Astrocyte (in vitro differentiated cells and primary cell): ENCODE results near the gene ANKH. TPM values are rescaled to one million over a fixed set of nuclear protein-coding genes. Genes with fewer than 3 reads are reported as not detected.

ENCODE experiments used
- DNase-seq: peaks from one replicate; pipeline ENCODE4 v3.0.0-alpha.2; 2010; ENCODE audit warnings: low read depth
- FAIRE-seq: peaks from 2 replicates; lab custom pipeline; 2011; peaks lifted over from hg19 to GRCh38; lab: Jason Lieb, UNC
- H2AFZ ChIP-seq: 2 replicates; pipeline ENCODE4 v1.6.0; 2012; ENCODE audit warnings: low read depth, low read length, inconsistent platforms
- H3K27ac ChIP-seq: 2 replicates; pipeline ENCODE4 v1.5.1; 2011; ENCODE audit warnings: low read depth, low read length, inconsistent platforms
- H3K27me3 ChIP-seq: 2 replicates; pipeline ENCODE4 v1.6.0; 2011; ENCODE audit warnings: low read length, inconsistent platforms; ENCODE audit not compliant: insufficient read depth
- H3K36me3 ChIP-seq: 2 replicates; pipeline ENCODE4 v1.5.1; 2011; ENCODE audit warnings: low read length, inconsistent platforms; ENCODE audit not compliant: insufficient read depth
- H3K4me1 ChIP-seq: 2 replicates; pipeline ENCODE4 v1.5.1; 2011; ENCODE audit warnings: low read length, inconsistent platforms; ENCODE audit not compliant: insufficient read depth
- H3K4me2 ChIP-seq: 2 replicates; pipeline ENCODE4 v1.6.0; 2012; ENCODE audit warnings: low read length, inconsistent platforms
- H3K4me3 ChIP-seq: 2 replicates; pipeline ENCODE4 v1.5.1; 2011; ENCODE audit warnings: low read depth, mild to moderate bottlenecking, low read length, inconsistent platforms; ENCODE audit not compliant: insufficient read depth
- H3K79me2 ChIP-seq: 2 replicates; pipeline ENCODE4 v1.6.0; 2012; ENCODE audit warnings: mild to moderate bottlenecking, low read length, inconsistent platforms; ENCODE audit not compliant: insufficient read depth
- H3K9ac ChIP-seq: 2 replicates; pipeline ENCODE4 v1.6.0; 2012; ENCODE audit warnings: mild to moderate bottlenecking, low read length, inconsistent platforms
- H3K9me3 ChIP-seq: 2 replicates; pipeline ENCODE4 v1.5.1; 2012; ENCODE audit warnings: low read depth, mild to moderate bottlenecking, low read length, inconsistent platforms; ENCODE audit not compliant: insufficient read depth
- H4K20me1 ChIP-seq: 2 replicates; pipeline ENCODE4 v1.6.0; 2012; ENCODE audit warnings: low read length, inconsistent platforms; ENCODE audit not compliant: insufficient read depth
- H3K27ac Mint-ChIP-seq: one replicate; pipeline ENCODE4 v1.8.0; 2021; ENCODE audit warnings: mild to moderate bottlenecking, mixed read lengths; ENCODE audit not compliant: unreplicated experiment
- H3K27me3 Mint-ChIP-seq: one replicate; pipeline ENCODE4 v1.8.0; 2021; ENCODE audit warnings: low read depth, mixed read lengths; ENCODE audit not compliant: unreplicated experiment
- H3K36me3 Mint-ChIP-seq: one replicate; pipeline ENCODE4 v1.8.0; 2021; ENCODE audit warnings: low read depth, mixed read lengths; ENCODE audit not compliant: unreplicated experiment
- H3K4me1 Mint-ChIP-seq: one replicate; pipeline ENCODE4 v1.8.0; 2021; ENCODE audit warnings: low read depth, mixed read lengths; ENCODE audit not compliant: unreplicated experiment
- H3K4me3 Mint-ChIP-seq: one replicate; pipeline ENCODE4 v1.8.0; 2021; ENCODE audit warnings: mild to moderate bottlenecking, moderate library complexity, mixed read lengths; ENCODE audit not compliant: unreplicated experiment
- H3K9me3 Mint-ChIP-seq: one replicate; pipeline ENCODE4 v1.8.0; 2021; ENCODE audit warnings: mild to moderate bottlenecking, mixed read lengths; ENCODE audit not compliant: unreplicated experiment
- CTCF ChIP-seq: IDR thresholded peaks from 2 replicates; pipeline ENCODE4 v1.5.1; 2011; ENCODE audit warnings: low read depth, mild to moderate bottlenecking, inconsistent platforms, low read length, moderate library complexity; ENCODE audit not compliant: insufficient read depth
- EZH2 ChIP-seq: IDR thresholded peaks from 2 replicates; pipeline ENCODE4 v1.6.1; 2012; ENCODE audit warnings: mild to moderate bottlenecking, low read length, inconsistent platforms; ENCODE audit not compliant: insufficient read depth
- total RNA-seq: library from RNA; stranded (reverse); gene quantifications from 2 replicates; pipeline ENCODE4 v1.2.1, GENCODE V29; 2021

Gene ANKH
- total RNA-seq, 1 donor from 2014 or later, result 15.8 TPM

- FAIRE-seq (no peak), DNase-seq (no peak)
- peaks cover 54% of the 10 kb centered on the region for H4K20me1 ChIP-seq
- H3K79me2 ChIP-seq, result peaks cover 35% of the 10 kb centered on the region
- Mint-ChIP-seq H3K9me3 (no peaks in the 10 kb centered on the region), H3K27me3 (peaks cover 12% of the 10 kb centered on the region), H3K4me1 (peaks cover 2% of the 10 kb centered on the region), H3K4me3 (no peak overlapping the region), H3K27ac (no peak overlapping the region), H3K36me3 (no peaks in the 10 kb centered on the region)
- H3K36me3 ChIP-seq, result no peaks in the 10 kb centered on the region
- no peak overlapping the region for H3K27ac ChIP-seq
- H2AFZ ChIP-seq, result no peak overlapping the region
- no peaks in the 10 kb centered on the region for H3K9me3 ChIP-seq
- TF ChIP-seq CTCF (no peak), EZH2 (no peak)
- no peaks in the 10 kb centered on the region for H3K4me1 ChIP-seq
- no peak overlapping the region for H3K4me2 ChIP-seq
- no peak overlapping the region for H3K4me3 ChIP-seq
- no peaks in the 10 kb centered on the region for H3K27me3 ChIP-seq
- H3K9ac ChIP-seq, result no peak overlapping the region
Measured at GRCh38 chr5:14864181-14864812, 7.3 kb downstream of the ANKH start.

DNA sequence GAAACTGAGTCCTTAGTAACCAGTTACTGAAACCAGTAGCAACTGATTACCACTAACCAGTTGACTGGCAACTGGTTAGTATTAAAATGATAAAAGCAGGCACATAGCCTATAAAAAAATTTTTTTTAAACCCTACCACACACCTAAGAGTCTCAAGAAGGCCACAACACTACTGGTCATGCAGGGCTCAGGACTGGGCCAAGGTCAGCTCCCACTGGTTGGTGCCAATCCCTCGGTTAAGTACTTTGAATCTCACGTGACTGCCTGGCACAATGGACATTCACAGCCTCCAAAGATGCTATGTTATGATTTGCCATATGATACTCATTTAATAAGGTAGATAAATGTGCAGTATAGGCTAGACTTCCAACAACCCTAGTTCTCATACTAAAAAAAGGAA, 8.5 kb downstream of the ANKH start:
- Histone ChIP-seq H3K27ac (no peak overlapping the region), H2AFZ (no peak overlapping the region), H3K4me3 (no peak overlapping the region), H3K79me2 (peaks cover 28% of the 10 kb centered on the region), H3K4me1 (no peaks in the 10 kb centered on the region), H3K36me3 (no peaks in the 10 kb centered on the region), H3K4me2 (no peak overlapping the region), H3K27me3 (no peaks in the 10 kb centered on the region), H4K20me1 (peaks cover 43% of the 10 kb centered on the region), H3K9me3 (no peaks in the 10 kb centered on the region), H3K9ac (no peak overlapping the region)
- DNase-seq (no peak), FAIRE-seq (no peak)
- Mint-ChIP-seq H3K4me3 (no peak overlapping the region), H3K4me1 (peaks cover 2% of the 10 kb centered on the region), H3K27ac (no peak overlapping the region), H3K27me3 (peaks cover 5% of the 10 kb centered on the region), H3K36me3 (no peaks in the 10 kb centered on the region), H3K9me3 (no peaks in the 10 kb centered on the region)
- TF ChIP-seq EZH2 (no peak), CTCF (no peak)

DNA sequence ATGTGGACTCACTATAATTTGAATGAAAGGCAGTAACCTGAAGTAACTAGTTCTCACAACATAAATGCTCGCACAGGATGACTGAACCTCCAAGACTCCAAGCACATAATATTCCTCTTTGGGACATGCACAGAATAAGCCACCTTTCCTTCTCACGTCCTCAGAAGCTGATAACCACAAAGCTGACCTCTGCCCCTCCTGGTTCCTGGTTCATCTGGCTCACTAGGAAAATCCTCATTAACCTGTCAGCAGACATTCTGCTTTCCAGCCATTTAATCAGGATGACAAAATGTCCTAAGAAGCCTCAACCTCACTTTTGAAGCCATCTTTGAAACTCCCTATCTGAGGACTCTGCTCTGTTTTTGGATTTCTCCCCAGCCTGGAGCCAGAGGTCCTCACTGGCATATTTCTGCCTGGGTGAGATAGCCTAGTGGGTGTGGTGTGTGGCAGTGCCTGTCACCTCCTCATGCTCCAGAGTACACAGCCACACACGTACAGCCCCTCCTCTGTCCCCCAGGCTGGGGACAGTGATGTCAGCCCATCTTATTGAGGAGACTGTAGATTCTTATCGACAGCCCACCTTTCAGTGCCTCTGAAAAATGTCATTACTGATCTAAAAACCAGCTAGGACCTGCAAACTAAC, 10.3 kb downstream of the ANKH start:
- Histone ChIP-seq H3K27me3 (no peaks in the 10 kb centered on the region), H3K79me2 (peaks cover 24% of the 10 kb centered on the region), H3K9ac (no peak overlapping the region), H3K4me3 (no peak overlapping the region), H3K27ac (no peak overlapping the region), H3K4me2 (no peak overlapping the region), H2AFZ (no peak overlapping the region), H3K36me3 (no peaks in the 10 kb centered on the region), H4K20me1 (peaks cover 48% of the 10 kb centered on the region), H3K9me3 (no peaks in the 10 kb centered on the region), H3K4me1 (no peaks in the 10 kb centered on the region)
- TF ChIP-seq EZH2, result no peak
- TF ChIP-seq CTCF, result no peak
- DNase-seq (no peak), FAIRE-seq (no peak)
- H3K27me3 Mint-ChIP-seq, result peaks cover 5% of the 10 kb centered on the region
- no peak overlapping the region for H3K27ac Mint-ChIP-seq
- H3K4me1 Mint-ChIP-seq, result peaks cover 2% of the 10 kb centered on the region
- H3K4me3 Mint-ChIP-seq, result no peak overlapping the region
- H3K36me3 Mint-ChIP-seq, result no peaks in the 10 kb centered on the region
- H3K9me3 Mint-ChIP-seq, result no peaks in the 10 kb centered on the region
